HPDE6-E6E7 (cell line): ENCODE measurements around the gene GP2.

Experiments
- DNase-seq: peaks from one replicate; pipeline ENCODE4 v3.0.0; 2011; ENCODE audit warnings: missing footprints; ENCODE audit errors: extremely low spot score

Gene GP2

DNA sequence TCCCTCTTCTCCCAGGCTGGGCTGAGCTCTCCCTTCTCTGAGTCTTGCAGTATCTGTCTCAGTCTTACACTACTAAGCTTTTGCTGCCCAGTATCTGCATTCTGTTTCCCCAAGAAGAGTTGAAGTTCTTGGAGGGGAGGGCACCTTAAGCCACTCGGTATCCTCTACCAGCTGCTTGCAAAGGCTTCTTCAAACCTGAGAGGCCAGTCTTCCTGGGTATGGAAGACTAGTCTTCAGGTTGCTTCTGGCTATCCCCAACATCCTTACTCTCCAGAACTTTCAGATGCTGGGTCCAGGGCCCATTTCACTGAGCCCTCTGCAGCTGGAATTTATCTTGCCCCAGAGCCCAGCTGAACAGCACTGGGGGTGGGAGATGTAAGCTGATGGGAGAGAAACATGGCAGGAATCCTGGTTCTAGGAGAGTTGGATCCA is 20.1 kb downstream of the GP2 start:
- no peak for DNase-seq

DNA sequence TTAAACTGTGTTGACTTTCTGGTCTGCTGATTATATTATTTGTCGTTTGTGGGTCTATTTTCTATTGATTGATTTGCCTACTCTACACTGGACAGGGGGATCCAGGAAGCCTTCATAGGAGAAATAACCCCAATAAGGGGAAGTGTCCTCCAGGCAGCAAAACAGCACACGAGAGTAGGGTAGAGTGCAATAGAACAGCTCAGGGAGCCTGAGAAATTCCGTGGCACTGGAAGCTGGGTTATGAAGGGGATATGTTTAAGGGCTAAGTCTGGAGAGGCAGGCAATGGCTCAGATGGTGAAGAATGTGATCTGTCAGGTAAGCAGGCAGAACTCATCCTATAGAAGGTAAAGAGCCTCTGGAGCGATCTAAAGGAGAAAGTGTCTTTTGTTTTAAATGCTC is 20.9 kb downstream of the GP2 start:
- DNase-seq, result no peak

- DNase-seq, result no peak
Measured at GRCh38 chr16:20303012-20303411, 24.3 kb downstream of the GP2 start.

DNA sequence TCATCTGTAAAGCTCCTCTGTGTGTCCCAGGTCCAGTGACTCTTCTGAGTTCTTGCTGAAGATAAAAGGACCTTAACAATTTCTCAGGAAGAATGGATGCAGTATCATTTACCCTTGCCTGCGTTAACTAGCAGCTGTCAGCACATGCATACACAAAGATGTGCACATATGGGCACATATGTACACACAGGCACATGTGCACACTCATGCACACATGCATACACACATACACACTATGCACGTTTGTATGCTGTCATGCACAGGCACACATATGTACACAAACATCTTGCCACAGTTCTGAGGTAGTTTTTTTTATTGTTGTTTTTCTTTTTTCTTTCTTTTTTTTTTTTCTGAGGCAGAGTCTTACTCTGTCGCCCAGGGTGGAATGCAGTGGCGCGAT is 24.9 kb downstream of the GP2 start:
- DNase-seq, result no peak

GRCh38 chr16:20301840-20302239 is 25.5 kb downstream of the GP2 start:
- no peak for DNase-seq

DNA sequence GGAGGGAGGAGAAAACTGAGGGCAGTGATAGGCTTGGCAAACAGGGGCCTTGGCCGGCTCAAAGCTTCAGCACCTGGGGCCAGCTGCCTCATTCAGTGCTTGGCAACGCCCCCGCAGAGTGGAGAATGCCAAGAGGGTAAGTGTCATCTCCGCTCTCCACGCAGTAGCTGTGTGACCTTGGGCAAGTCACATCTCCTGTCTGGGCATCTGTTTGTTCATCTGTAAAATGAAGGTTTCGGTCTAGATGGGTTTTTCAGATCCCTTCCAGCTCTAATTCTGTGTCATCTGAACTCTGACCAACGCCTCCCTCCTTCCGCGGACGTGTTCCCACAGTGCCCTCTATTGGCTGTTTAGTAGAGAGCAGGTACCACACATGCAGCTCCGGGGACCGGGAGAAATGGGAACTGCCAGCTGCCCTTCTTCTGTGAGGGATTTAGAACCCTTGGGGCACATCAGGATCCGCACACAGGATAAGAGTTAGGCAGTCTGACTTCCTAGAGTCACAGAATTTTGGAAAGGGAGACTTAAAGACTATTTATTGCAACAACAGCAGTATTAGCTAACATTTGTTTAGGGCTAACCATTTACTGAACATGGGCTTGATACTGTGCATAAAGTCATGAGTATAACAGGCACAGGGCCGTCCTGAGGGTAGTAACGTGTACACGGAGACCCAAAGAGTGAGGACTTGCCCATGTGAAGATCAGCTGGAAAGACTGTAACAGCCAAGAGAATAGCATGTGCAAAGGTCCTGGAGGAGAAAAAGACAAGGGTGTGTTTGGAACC is 26.8 kb downstream of the GP2 start:
- DNase-seq, result peak; percentile 15

DNA sequence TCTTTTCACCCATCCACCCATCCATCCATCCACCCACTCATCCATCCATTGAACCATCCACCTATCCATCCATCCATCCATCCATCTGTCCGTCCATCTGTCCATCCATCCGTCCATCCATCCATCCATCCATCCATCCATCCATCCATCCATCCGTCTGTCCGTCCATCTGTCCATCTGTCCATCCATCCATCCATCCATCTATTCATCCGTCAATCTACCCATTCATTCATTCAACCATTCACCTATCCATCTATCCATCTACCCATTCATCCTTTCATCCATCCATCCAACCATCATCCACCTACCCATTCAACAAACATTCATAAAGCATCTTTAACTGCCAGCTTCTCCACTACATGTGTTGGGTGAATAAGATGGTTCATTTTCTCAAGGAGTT is 28.9 kb downstream of the GP2 start:
- no peak for DNase-seq

- no peak for DNase-seq
Measured at GRCh38 chr16:20291208-20292206, 35.8 kb downstream of the GP2 start.

DNA sequence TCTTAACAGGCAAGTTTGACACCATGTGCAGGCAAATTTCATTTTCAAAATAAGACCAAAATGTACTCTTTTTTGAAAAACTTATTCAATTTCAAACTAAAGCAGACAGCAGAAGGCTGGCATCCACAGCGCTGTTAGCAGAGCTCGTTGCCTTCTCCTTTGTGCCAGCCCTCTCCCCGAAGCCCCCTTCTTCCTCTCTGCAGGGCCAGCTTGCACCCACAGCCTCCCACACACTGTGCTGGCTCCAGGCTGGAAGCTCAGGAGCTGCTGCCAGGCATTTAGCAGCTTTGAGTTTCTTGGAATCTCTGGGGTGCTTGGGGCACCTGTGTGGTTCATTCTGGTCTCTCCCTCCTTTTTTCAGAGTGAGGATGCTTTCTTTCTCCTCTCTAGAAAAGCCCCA is 37.7 kb downstream of the GP2 start:
- no peak for DNase-seq

DNA sequence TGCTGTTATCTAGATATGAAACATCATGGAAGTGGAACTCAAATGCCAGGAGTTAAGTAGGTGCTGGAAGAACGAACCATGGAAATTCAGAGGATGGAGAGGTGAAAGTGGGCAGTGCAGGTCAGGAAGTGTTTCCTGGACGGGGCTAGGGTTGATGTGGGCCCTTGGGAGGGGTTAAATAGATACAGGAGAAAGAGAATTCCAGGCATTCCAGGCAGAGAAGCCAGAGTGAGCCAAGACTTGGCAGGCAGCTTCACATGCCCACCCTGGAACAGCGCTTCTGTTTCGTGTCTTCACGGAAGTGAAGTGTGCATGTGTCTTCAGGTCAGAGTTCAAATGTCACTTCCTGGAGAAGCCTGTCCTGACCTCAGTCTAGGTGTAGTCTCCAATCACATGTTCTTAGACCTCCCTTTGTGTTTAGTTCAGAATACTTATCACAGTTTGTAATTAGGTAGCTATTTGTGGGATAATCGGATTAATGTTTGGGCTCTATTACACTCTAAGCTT is 41.3 kb downstream of the GP2 start:
- DNase-seq, result no peak

- no peak for DNase-seq
Measured at GRCh38 chr16:20280259-20280658, 47.1 kb downstream of the GP2 start.

GRCh38 chr16:20271893-20272292 is 55.4 kb downstream of the GP2 start:
- DNase-seq, result no peak

GRCh38 chr16:20268409-20268808 is 58.9 kb downstream of the GP2 start:
- DNase-seq, result no peak

DNA sequence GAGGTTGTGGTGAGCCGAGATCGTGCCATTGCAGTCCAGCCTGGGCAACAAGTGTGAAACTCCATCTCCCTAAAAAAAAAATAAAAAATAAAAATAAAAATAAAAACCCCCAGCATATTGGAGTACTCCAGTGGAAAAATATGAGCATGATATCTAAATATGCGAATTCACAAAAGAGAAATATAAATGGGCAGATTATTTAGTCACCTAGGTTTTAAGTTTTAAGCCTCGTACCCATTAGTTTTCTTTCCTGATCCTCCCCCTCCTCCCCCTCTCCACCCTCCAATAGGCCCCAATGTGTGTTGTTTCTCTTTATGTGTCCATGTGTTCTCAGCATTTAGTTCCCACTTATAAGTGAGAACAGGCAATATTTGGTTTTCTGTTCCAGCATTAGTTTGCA is 62.3 kb downstream of the GP2 start:
- no peak for DNase-seq

- DNase-seq, result no peak
Measured at GRCh38 chr16:20263138-20263855, 64.0 kb downstream of the GP2 start.

DNA sequence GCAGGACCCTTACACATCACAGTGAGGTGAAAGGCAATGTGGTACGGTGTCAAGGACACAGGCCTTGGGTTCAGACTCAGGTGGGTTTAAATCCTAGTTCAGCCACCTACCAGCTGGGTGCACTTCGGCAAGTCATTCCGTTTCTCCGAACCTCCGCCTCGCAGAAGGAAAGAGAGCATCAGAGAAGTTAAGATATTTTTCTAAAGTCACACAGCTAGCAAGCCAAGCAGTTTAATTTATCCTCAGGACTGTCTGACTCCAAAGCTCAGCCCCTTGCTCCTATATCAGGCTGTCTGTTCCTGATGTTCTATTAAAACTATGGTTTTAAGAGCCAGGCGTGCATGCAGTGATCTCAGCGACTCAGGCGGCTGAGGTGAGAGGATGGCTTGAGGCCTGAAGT is 65.1 kb downstream of the GP2 start:
- no peak for DNase-seq

GRCh38 chr16:20260215-20261009 is 66.9 kb downstream of the GP2 start:
- DNase-seq, result no peak
